ENCODE data around the gene EDN1. TPM values are rescaled to one million over a fixed set of nuclear protein-coding genes. Genes with fewer than 3 reads are reported as not detected.

Gene EDN1
- total RNA-seq, 1 donor = 2.2 TPM

- DNase-seq (ENCODE audit: low read depth) = peak; percentile 42
- TF ChIP-seq CTCF (IDR thresholded peaks at IDR 0.05; ENCODE audit: insufficient read depth, low read depth, low read length) = no peak
- no peak overlapping the region for H3K4me3 ChIP-seq (ENCODE audit: low read depth, low read length)
Measured at GRCh38 chr6:12324099-12324498, 33.9 kb downstream of the EDN1 start.

DNA sequence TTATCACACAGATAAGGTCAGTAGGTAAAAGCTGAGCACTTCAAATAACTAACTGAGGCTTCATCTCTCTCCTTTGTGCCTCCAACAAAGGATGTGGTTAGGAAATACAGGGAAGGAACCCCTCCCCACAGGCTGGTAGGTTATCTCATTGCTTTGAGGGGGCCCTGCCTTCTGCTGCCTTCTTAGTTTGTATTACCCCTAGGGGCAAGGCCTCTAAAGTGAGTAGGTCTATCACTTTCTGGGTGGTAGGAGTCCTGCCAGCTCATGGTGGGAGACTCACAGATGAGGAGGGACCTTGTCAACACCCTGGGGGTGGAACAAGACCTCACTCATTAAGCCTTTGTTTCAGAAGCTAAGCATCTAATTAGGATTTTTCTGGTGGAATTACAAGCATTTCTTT lies 34.6 kb downstream of the EDN1 start:
- no peak overlapping the region for H3K4me3 ChIP-seq (ENCODE audit: low read depth, low read length)
- no peak for TF ChIP-seq CTCF (IDR thresholded peaks at IDR 0.05; ENCODE audit: insufficient read depth, low read depth, low read length)
- no peak for DNase-seq (ENCODE audit: low read depth)

DNA sequence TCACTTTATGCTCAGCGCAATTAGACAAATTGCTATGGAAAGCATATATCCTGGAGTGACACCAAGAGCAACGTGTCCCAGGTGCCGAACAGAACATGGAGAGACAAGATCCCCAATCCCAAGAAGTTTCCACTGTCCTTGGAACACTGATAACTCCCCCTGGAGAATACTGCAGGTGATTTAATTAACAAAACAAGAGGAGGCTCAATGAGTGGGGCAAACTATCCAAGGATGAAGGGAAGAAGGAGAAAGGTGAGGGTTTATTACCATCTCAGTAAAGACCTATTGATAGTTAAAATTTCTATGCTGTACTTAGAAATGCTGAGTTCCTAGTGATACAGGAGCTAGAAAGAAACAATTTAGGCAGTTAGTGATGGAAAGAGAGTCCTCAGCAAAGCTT lies 35.7 kb downstream of the EDN1 start:
- TF ChIP-seq CTCF (IDR thresholded peaks at IDR 0.05; ENCODE audit: insufficient read depth, low read depth, low read length) = no peak
- no peak for DNase-seq (ENCODE audit: low read depth)
- H3K4me3 ChIP-seq (ENCODE audit: low read depth, low read length) = no peak overlapping the region

DNA sequence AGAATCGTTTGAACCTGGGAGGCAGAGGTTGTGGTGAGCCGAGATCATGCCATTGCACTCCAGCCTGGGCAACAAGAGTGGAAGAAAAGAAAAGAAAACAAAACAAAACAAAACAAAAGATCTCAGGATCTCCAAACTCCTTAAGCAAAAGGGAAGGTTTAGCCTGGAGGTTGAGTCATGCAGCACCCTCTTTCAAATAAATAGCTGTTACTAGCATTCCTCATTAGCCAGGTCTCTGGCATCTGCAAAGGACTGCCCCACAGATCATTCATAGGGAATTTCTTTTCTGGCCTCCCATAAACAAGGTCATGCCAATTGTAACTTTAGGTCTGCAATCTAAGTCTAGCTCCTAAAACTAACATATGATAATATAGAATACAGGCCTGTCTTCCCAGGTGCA lies 37.2 kb downstream of the EDN1 start:
- TF ChIP-seq CTCF (IDR thresholded peaks at IDR 0.05; ENCODE audit: insufficient read depth, low read depth, low read length) = no peak
- no peak overlapping the region for H3K4me3 ChIP-seq (ENCODE audit: low read depth, low read length)
- DNase-seq (ENCODE audit: low read depth) = no peak

DNA sequence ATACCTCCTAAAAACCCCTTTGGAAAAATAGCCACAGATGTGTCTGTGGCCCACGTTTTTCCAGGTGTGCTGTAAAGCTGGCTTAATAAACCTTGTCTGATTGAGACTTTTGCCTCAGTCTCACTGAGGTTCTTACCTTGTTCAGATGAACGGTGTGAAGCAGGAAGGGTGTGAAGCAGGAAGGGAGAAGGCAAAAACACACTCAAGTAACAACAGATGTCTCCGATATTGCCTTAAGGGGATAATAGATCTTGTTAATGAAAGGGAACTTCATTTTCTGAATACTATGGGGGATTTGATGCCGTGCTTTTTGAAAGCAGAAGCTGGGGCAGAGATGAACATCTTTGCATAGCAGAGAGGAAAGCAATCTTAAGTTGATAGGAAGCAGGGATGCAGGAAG lies 37.8 kb downstream of the EDN1 start:
- H3K4me3 ChIP-seq (ENCODE audit: low read depth, low read length) = no peak overlapping the region
- TF ChIP-seq CTCF (IDR thresholded peaks at IDR 0.05; ENCODE audit: insufficient read depth, low read depth, low read length) = no peak
- no peak for DNase-seq (ENCODE audit: low read depth)

DNA sequence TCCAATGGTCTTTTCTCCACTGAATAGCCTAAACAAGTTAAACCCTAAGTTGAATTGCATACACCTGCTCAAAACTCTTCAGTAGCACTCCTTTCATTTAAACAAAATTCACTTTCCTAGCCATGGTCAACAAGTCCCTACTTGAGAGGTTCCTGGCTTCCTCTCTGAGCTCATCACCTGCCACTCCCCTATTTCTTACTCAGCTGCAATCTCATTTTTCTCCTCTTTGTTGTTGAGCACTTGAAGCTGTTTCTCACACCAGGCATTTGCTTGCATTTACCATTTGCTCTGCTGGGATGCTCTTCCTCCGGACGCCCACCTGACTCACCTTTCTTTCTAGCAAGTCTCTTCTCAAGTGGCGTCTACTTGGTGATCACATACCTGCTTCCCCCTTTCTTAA lies 38.5 kb downstream of the EDN1 start:
- no peak for DNase-seq (ENCODE audit: low read depth)
- H3K4me3 ChIP-seq (ENCODE audit: low read depth, low read length) = no peak overlapping the region
- TF ChIP-seq CTCF (IDR thresholded peaks at IDR 0.05; ENCODE audit: insufficient read depth, low read depth, low read length) = no peak

DNA sequence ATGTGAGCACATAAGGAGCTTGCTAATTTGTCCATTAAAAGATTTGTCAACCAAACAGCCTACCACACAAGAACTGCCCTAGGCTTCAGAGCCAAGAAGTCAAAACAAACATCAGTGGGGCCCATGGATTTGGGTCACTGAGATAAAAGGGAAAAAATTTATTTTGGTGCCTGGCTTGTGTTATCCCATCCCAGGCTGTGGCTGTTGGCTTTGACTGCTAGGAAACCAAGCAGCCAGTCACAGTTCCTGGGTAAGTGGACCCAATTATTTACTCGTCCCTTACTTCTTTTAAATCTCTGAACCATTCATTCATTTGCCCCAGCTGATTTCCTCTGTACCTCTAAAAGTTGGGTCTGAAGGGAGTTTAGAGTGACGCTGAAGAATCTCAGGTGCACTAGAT lies 41.3 kb downstream of the EDN1 start:
- DNase-seq (ENCODE audit: low read depth) = no peak

More for the DNA sequence above, 41.3 kb downstream of the EDN1 start:
- TF ChIP-seq CTCF (IDR thresholded peaks at IDR 0.05; ENCODE audit: insufficient read depth, low read depth, low read length) = no peak
- no peak overlapping the region for H3K4me3 ChIP-seq (ENCODE audit: low read depth, low read length)
